PFSK-1 (cell line): ENCODE measurements around the gene SLC36A2.

Experiments
- FOXP2 ChIP-seq: optimal IDR thresholded peaks from 2 replicates; pipeline ENCODE3; 2011; ENCODE audit warnings: borderline replicate concordance, control low read depth, inconsistent platforms; ENCODE audit not compliant: insufficient read depth; ENCODE audit errors: extremely low read length, extremely low read depth
- POLR2AphosphoS5 ChIP-seq: IDR thresholded peaks from 2 replicates; pipeline ENCODE4 v1.6.1; 2012; ENCODE audit warnings: low read depth, mild to moderate bottlenecking, control low read depth, low read length, moderate library complexity
- REST ChIP-seq, 2 experiments: IDR thresholded peaks; 2 replicates each; pipeline versions ENCODE4 v1.6.1 to v1.8.0; 2011 to 2012; ENCODE audit warnings: low read depth in 2 of 2, low read length in 2 of 2, control low read depth in 1 of 2, inconsistent platforms in 1 of 2, mild to moderate bottlenecking in 1 of 2, moderate library complexity in 1 of 2; ENCODE audit not compliant: insufficient read depth in 1 of 2
- SIN3A ChIP-seq: IDR thresholded peaks from 2 replicates; pipeline ENCODE4 v1.6.1; 2012; ENCODE audit warnings: mild to moderate bottlenecking, low read length, moderate library complexity, borderline replicate concordance; ENCODE audit not compliant: insufficient read depth
- TAF1 ChIP-seq: IDR thresholded peaks from 2 replicates; pipeline ENCODE4 v1.6.1; 2012; ENCODE audit warnings: low read length, control low read depth, borderline replicate concordance; ENCODE audit not compliant: insufficient read depth

- TF ChIP-seq TAF1 (no peak), REST (IDR thresholded peaks at IDR 0.05; ENCODE audit: insufficient read depth in 1 of 2, low read depth in 2 of 2, low read length in 2 of 2) (no peak), POLR2AphosphoS5 (no peak), SIN3A (no peak), FOXP2 (no peak)
Measured at GRCh38 chr5:151340004-151340403, 7.4 kb downstream of the SLC36A2 start.
